Type B pancreatic cell (in vitro differentiated cells): ENCODE data around the gene KLHL21. TPM values are rescaled to one million over a fixed set of nuclear protein-coding genes. Genes with fewer than 3 reads are reported as not detected.

ENCODE experiments used
- DNase-seq: peaks from one replicate; pipeline ENCODE4 v3.0.0; 2021; ENCODE audit warnings: mixed read lengths; ENCODE audit not compliant: unreplicated experiment; ENCODE audit errors: extremely low spot score
- H3K27ac Mint-ChIP-seq: 2 replicates; pipeline ENCODE4 v1.8.0; 2021; ENCODE audit warnings: mild to moderate bottlenecking, mixed read lengths
- H3K27me3 Mint-ChIP-seq: 2 replicates; pipeline ENCODE4 v1.8.0; 2021; ENCODE audit warnings: mixed read lengths
- H3K36me3 Mint-ChIP-seq: 2 replicates; pipeline ENCODE4 v1.8.0; 2021; ENCODE audit warnings: mixed read lengths
- H3K4me1 Mint-ChIP-seq: one replicate; pipeline ENCODE4 v1.8.0; 2021; ENCODE audit warnings: mixed read lengths; ENCODE audit not compliant: unreplicated experiment
- H3K4me3 Mint-ChIP-seq: 2 replicates; pipeline ENCODE4 v1.8.0; 2021; ENCODE audit warnings: mild to moderate bottlenecking, mixed read lengths
- H3K9me3 Mint-ChIP-seq: 2 replicates; pipeline ENCODE4 v1.8.0; 2021; ENCODE audit warnings: mixed read lengths
- CTCF ChIP-seq: fragments of 200-600 bp; sonication (generic); conservative IDR thresholded peaks from 2 replicates; pipeline ENCODE4 v1.5.0; 2021; ENCODE audit warnings: antibody characterized with exemption, mild to moderate bottlenecking
- total RNA-seq: library from RNA; stranded (reverse); gene quantifications from 2 replicates; pipeline ENCODE4 v1.2.1, GENCODE V29; 2021; ENCODE audit warnings: low replicate concordance

The KLHL21 gene
- total RNA-seq, 1 donor from 2014 or later, result 15.1 TPM

GRCh38 chr1:6599141-6599975 is 3.3 kb downstream of the KLHL21 start:
- TF ChIP-seq CTCF, result no peak
- peak overlapping the region; percentile 31 for H3K4me3 Mint-ChIP-seq
- peaks cover 24% of the 10 kb centered on the region for H3K4me1 Mint-ChIP-seq
- H3K9me3 Mint-ChIP-seq, result no peaks in the 10 kb centered on the region
- no peak overlapping the region for H3K27ac Mint-ChIP-seq
- DNase-seq, result no peak
- H3K27me3 Mint-ChIP-seq, result peaks cover 8% of the 10 kb centered on the region
- H3K36me3 Mint-ChIP-seq, result no peaks in the 10 kb centered on the region

- DNase-seq, result no peak
- H3K4me3 Mint-ChIP-seq, result no peak overlapping the region
- no peaks in the 10 kb centered on the region for H3K36me3 Mint-ChIP-seq
- H3K27me3 Mint-ChIP-seq, result peaks cover 8% of the 10 kb centered on the region
- no peak for TF ChIP-seq CTCF
- H3K27ac Mint-ChIP-seq, result no peak overlapping the region
- peaks cover 14% of the 10 kb centered on the region for H3K4me1 Mint-ChIP-seq
- H3K9me3 Mint-ChIP-seq, result no peaks in the 10 kb centered on the region
Observed at GRCh38 chr1:6597777-6598131, 4.9 kb downstream of the KLHL21 start.

- Mint-ChIP-seq H3K9me3 (no peaks in the 10 kb centered on the region), H3K27me3 (peaks cover 8% of the 10 kb centered on the region), H3K27ac (no peak overlapping the region), H3K4me3 (peak overlapping the region; percentile 47), H3K36me3 (no peaks in the 10 kb centered on the region), H3K4me1 (peaks cover 14% of the 10 kb centered on the region)
- TF ChIP-seq CTCF, result no peak
- no peak for DNase-seq
Observed at GRCh38 chr1:6596886-6597776, 5.5 kb downstream of the KLHL21 start.

GRCh38 chr1:6596351-6596750 is 6.3 kb downstream of the KLHL21 start:
- no peak overlapping the region for H3K27ac Mint-ChIP-seq
- peaks cover 14% of the 10 kb centered on the region for H3K4me1 Mint-ChIP-seq
- no peak for TF ChIP-seq CTCF
- no peak for DNase-seq
- no peaks in the 10 kb centered on the region for H3K36me3 Mint-ChIP-seq
- no peak overlapping the region for H3K4me3 Mint-ChIP-seq
- no peaks in the 10 kb centered on the region for H3K9me3 Mint-ChIP-seq
- H3K27me3 Mint-ChIP-seq, result peaks cover 8% of the 10 kb centered on the region

- TF ChIP-seq CTCF, result no peak
- Mint-ChIP-seq H3K27me3 (no peaks in the 10 kb centered on the region), H3K4me3 (no peak overlapping the region), H3K36me3 (no peaks in the 10 kb centered on the region), H3K9me3 (no peaks in the 10 kb centered on the region), H3K27ac (peak overlapping the region; percentile 70), H3K4me1 (peaks cover 5% of the 10 kb centered on the region)
- DNase-seq, result no peak
Observed at GRCh38 chr1:6594977-6595740, 7.5 kb downstream of the KLHL21 start.
